ENCODE data around the gene SPAG7.

SPAG7 gene

DNA sequence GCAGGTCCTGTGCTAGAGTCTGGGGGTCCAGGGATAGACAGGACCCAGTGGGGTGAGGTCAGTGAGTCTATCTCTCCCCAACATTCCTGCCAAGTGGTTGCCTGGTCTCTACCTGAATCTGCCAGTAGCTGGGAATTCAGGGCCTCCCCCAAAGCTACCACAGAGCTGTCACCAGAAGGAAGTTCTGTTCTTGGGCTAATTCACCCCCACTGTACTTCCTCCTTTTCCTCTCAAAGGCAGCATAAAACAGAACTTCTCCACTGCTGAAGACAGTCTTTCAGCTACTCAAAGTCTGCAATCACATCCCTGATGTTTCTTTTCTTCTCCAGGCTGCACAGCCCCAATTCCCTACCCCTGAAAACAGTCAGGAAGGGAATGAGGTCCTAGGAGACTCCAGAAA, 11.1 kb upstream of the SPAG7 start:
- DNase-seq (ENCODE audit: low read depth, low spot score), result no peak
- H3K27ac ChIP-seq, result no peak overlapping the region

- no peak overlapping the region for H3K27ac ChIP-seq
- DNase-seq (ENCODE audit: low read depth, low spot score), result no peak
These were observed 6.6 kb upstream of the SPAG7 start for GRCh38 chr17:4974115-4974670.

DNA sequence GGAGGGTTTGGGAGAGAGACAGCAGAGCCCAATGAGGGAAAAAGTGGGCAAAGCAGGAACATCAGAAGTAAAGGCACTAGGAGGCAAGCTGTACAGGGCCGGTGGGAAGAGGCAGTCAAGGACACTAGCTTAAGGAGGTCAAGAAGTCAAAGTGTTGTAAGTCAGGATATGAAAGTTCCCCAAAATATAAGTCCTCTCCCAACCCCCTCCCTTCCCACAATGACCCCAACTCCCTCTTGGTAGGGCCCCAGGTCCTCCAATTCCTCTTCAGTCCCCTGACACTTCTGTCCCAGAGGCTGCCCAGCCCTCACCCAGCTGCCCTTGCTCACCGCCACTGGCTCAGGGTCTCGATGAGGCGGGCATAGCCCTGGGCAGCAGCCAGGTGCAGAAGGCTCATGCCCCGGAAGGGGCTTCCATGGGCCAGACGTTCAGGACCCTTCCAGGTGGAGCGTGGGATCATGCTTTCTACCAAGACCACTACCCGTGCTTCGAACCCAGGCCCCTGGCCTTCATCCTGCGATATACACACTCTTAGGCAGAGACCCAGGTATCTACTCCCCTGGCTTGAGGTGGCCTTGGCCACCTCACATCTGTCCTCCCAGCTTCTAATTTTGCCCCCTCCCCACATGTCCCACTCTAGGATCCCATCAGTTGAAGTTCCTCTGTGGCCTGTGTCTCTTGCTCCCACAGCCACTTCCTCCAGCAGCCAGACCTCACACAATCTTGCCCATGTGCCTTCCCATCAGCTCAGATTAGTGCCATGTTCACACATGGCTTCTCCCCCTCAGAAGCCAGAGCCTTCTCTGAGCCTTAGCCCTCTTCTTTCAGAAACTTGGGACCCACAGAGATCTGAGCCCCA, 5.9 kb upstream of the SPAG7 start:
- DNase-seq (ENCODE audit: low read depth, low spot score), result no peak
- no peak overlapping the region for H3K27ac ChIP-seq

DNA sequence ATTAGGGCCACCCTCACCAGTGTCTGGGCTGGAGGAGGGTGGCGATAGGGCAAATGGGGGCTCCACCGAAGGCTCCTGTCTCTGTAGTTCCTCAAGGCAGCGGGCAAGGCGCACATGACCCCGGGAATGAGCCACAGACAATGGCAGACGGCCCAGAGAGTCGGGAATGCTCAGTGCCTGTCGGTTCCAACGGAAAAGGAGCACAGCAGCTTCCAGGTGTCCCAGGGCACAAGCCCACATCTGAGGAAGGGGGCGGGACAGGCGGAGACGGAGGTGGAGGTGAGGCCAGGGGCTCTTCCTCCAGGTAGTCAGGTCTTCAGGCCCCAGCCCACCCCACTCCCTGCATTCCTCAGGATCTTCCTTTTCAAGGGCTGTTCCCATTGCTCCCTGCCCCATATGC, 5.1 kb upstream of the SPAG7 start:
- no peak overlapping the region for H3K27ac ChIP-seq
- no peak for DNase-seq (ENCODE audit: low read depth, low spot score)

DNA sequence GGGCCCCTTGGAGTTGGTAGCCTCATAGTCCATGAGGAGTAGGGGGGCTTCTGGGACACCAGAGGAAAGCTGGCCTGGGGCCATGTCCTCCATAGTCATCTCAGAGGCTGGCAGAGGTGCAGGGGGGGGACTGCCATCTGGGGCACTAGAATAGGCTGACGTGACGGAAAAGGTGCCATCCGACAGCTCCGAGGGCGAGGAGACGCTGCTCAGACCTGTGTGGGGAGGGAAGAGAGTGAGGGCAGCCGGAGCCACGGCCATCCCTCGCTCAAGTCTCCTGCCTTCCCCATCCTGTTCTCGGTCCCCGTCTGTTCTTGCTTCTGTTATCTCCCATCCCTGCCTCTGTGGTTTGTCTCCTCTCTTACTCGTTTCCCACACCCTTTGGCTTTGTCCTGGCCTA, 4.7 kb upstream of the SPAG7 start:
- H3K27ac ChIP-seq, result no peak overlapping the region
- DNase-seq (ENCODE audit: low read depth, low spot score), result no peak

- H3K27ac ChIP-seq, result no peak overlapping the region
- no peak for DNase-seq (ENCODE audit: low read depth, low spot score)
These were observed 4.2 kb upstream of the SPAG7 start for GRCh38 chr17:4971826-4972225.

GRCh38 chr17:4970273-4970672, 2.7 kb upstream of the SPAG7 start:
- no peak for DNase-seq (ENCODE audit: low read depth, low spot score)
- peak overlapping the region; percentile 97 for H3K27ac ChIP-seq

DNA sequence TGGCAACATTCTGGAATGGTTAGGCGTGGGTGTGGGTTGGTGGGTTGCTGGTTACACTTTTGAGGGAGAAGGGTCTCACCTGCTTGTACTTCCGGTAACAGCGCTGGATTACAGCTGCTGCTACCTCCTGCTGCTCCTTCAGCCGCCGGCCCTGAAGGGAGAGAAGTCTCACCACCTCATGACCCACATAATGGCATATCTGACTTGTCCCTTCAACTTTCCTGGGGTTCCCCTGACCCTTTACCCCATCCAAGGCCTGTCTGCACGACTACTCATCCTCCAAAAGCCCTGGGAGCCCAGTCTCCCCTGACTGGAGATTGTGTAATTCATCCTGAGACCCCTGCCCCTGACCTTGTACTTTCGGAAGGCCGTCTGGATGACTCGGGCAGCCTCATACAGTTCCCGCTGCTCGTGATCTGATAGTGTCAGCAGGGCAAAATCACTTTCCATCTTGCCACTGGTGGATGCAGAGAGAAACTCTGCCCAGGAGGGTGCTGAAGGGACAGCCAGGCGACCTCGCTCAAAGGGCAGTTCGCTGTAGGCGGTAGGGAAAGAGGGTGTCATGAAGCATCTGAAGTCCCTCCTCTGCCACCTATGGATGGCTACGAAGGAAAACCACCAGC, 2.0 kb upstream of the SPAG7 start:
- DNase-seq (ENCODE audit: low read depth, low spot score), result no peak
- peak overlapping the region; percentile 97 for H3K27ac ChIP-seq

- peak; percentile 66 for DNase-seq (ENCODE audit: low read depth, low spot score)
- peak overlapping the region; percentile 97 for H3K27ac ChIP-seq
These were observed 1.5 kb upstream of the SPAG7 start for GRCh38 chr17:4969047-4969550.

GRCh38 chr17:4968486-4969046, 949 bp upstream of the SPAG7 start:
- DNase-seq (ENCODE audit: low read depth, low spot score), result no peak
- H3K27ac ChIP-seq, result peak overlapping the region; percentile 97

DNA sequence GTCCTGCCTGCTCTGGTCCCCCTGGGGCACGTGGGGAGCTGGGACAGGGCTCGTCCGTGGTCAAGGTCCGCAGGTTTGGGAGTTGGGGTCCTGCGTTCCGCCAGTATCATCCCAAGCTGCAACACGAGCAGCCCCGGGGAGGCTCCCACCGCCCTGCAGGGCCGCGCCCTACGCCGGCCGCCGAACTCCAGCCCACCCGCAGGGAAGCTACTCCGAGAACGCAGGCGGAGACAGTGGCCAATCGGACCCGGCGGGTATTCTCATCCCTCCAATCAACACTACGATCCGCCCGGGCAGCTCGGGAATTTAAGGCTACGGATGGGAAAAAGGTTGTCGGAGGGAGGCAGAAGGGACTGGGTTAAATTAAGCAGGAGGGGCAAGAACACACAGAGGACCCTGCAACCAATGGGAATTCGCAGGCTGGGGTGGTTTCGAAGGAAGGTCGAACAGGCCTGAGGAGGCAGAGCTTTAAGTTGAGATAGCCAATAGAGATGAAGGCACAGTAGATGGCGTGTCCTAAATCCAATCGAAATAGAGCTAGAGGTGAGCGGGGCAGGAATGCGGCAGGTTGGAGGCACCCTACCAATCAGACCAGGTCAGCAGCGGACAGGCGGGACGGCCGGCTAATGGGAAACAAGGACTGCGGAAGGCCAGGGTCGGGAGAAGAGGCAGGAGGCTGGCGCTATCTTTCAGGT, 626 bp downstream of the SPAG7 start:
- DNase-seq (ENCODE audit: low read depth, low spot score), result peak; percentile 99

DNA sequence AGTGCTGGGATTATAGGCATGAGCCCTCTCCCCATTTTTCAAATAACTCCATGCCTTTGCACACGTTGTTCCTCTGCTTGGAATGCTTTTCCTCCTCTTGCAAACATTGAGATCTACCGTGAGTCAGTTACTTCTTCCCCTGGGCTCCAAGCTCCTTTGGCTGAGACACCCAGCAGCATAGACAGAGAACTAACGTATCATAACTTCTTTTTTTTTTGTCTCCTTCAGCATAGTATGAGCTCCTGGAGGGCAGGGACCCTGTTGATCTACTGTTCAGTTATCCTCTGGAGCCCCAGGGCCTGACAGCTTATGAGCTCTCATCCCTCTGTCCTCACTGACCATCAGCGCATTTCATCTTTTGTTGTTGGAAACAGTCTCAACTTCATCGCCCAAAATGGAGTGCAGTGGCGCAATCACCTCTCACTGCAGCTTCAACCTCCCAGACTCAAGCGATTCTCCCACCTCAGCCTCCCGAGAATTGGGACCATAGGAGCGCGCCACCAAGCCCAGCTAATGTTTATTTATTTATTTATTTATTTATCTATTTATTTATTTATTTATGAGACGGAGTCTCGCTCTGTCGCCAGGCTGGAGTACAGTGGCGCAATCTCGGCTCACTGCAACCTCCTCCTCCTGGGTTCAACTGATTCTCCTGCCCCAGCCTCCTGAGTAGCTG, 2.2 kb downstream of the SPAG7 start:
- no peak for DNase-seq (ENCODE audit: low read depth, low spot score)
- peak overlapping the region; percentile 97 for H3K27ac ChIP-seq

More for the DNA sequence above, 626 bp downstream of the SPAG7 start:
- peak overlapping the region; percentile 97 for H3K27ac ChIP-seq

- DNase-seq (ENCODE audit: low read depth, low spot score), result no peak
- H3K27ac ChIP-seq, result no peak overlapping the region
These were observed 7.2 kb downstream of the SPAG7 start for GRCh38 chr17:4960279-4960922.

DNA sequence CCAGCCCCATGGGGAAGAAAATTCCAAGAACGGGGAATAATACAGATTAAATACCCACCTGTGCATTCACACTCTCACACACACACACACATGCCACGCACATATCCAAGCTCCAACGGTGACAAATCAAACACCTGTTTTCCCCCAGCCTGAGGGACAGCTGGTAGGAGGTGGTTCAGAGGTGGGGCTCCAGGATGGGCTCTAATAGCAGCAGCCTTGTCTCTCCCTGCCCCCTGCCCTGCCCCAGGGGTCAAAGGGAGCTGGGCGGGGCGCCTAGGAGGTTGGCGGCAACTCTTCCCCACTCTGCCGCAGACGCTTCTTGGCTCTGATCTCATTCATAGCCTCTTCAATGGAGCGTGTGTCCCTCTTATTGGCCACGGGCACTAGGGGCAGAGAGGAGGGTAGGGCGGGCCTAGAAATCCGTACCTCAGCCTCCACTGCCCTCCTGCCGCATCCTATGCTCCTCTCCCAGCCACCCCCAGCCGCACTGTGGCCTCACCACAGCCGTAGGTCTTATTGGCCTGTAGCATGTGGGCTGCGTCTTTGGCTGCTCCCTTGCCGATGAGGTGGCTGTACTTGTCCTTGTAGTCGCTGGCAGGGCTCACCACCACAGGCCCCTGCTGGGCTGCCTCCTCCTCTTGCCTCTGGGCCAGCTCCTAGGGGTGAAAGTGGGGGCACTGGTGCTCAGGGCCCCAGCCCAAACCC, 8.2 kb downstream of the SPAG7 start:
- no peak for DNase-seq (ENCODE audit: low read depth, low spot score)
- H3K27ac ChIP-seq, result no peak overlapping the region

DNA sequence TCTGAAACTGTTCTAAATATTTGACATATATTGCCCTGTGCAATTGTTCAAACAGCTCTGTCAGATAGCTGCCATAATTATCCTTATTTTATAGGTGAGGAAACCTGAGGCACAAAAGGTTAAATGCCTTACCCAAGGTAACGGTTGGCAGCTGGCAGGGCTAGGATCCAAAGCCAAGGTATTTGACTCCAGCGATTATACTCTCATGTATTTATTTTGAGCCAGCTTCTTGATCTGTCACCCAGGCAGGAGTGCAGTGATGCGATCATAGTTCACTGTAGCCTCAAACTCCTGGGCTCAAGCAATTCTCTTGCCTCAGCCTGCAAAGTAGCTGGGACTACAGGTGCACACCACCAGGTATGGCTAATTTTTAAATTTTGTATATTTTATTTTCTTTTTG, 9.5 kb downstream of the SPAG7 start:
- H3K27ac ChIP-seq, result no peak overlapping the region
- no peak for DNase-seq (ENCODE audit: low read depth, low spot score)

DNA sequence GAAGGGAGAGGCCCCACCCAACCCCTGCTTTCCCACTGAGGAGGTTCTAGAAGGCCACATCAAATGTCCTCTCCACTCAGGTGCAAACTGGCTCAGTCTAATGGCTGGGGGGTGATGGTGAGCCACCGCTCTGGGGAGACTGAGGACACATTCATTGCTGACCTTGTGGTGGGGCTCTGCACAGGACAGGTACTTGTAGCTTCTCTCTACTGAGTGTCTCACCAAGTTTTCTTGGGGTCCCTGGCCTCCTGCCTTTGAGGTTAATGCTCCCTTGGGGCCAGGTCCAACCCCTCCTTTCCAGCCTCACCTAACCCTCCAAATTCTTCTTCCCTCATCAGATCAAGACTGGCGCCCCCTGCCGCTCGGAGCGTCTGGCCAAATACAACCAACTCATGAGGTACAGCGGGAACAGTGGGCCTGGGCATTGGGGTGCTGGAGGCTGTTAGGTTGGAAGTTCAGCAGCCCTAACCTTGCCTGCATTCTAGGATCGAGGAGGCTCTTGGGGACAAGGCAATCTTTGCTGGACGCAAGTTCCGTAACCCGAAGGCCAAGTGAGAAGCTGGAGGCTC, 11.0 kb downstream of the SPAG7 start:
- no peak for DNase-seq (ENCODE audit: low read depth, low spot score)
- no peak overlapping the region for H3K27ac ChIP-seq

GRCh38 chr17:4955091-4955490, 12.5 kb downstream of the SPAG7 start:
- no peak overlapping the region for H3K27ac ChIP-seq
- DNase-seq (ENCODE audit: low read depth, low spot score), result no peak

GRCh38 chr17:4953451-4953961, 14.1 kb downstream of the SPAG7 start:
- DNase-seq (ENCODE audit: low read depth, low spot score), result no peak
- H3K27ac ChIP-seq, result no peak overlapping the region

Data from epithelial cell of prostate (primary cell).